Kidney tubule cell (primary cell): ENCODE measurements around the gene CDK5R1.
"Not testable (repeated sequence)": the region's sequence is repeated elsewhere in the genome, so short reads cannot be mapped to it uniquely, and the experiment has no call there.

Experiments used
- DNase-seq: peaks from one replicate; pipeline ENCODE4 v3.0.0-alpha.2; 2018; ENCODE audit warnings: low spot score

Gene CDK5R1

DNA sequence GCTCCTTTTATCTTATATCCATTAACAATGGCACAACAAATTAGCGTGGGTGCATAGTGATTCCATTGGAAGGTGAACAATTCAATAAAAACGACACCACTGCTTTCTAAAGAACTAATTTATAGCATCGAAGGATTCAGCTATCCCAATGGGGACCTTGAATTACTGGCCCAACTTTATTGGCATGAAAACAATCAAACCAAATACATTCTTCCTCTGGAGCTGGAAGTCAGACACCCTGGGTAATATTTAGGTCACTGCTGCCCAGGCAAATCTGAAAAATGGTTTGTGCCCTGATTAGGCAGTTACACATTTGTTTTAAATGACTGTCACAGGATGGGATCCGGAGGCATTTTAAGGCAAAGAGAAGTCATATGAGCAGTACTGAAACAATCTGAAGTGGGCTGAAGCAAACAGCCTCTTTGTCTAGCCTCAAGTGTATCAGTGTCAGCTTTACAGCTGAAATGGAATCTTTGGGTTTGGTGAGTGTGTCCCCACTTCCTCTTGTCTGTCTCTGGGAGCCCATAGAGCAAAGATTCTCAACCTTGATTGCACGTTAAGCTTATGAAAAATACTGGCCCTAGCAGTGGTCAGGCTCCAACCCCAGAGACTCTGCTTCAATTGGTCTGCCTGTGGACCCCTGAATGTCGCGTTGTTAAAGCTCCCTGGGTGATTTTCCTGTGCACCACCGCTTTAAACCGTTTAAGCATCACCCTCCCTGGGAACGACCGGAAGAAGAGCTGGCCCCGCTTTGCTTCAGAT is 30.3 kb downstream of the CDK5R1 start:
- DNase-seq = no peak

DNA sequence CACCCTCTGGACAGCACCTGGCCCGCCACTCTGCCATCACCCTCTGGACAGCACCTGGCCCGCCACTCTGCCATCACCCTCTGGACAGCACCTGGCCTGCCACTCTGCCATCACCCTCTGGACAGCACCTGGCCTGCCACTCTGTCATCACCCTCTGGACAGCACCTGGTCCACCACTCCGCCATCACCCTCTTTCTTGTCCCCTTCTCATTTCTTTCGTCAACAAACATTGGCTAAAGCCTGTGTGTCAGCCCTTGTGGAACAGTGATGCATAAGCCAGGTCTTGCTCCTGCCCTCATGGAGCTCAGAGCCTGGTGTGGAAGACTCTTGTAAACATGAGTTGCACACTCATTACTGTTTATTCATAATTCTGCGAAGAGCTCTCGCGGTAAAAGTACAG is 31.2 kb downstream of the CDK5R1 start:
- DNase-seq = no peak

DNA sequence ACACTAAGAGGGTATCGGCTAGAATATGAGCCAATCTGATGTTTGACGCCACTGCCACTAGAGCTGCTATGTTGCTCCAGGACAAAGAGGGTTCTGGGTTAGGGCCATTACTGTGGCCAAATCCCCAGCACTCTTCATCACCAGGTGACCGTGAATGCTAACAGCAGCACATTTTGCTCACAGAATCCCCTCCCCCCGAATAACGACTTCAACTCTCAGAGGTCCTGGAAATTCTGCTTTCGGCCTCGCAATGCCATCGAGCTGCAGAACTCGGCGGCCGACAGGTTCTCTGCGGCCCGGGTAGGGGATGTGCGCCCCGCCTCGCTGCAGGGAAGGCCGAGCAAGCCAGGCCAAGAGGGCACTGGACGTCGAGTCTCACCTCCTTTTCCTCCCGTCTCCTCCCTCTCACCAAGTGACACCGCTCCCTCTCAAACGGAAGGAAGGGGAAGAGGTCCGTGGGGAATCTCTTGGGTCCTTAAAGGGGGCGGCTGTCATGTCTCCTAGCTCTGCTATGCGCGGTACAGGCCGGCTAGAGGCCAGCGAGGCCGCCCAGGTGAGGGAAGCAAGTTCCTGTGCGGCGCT is 31.9 kb downstream of the CDK5R1 start:
- no peak for DNase-seq

DNA sequence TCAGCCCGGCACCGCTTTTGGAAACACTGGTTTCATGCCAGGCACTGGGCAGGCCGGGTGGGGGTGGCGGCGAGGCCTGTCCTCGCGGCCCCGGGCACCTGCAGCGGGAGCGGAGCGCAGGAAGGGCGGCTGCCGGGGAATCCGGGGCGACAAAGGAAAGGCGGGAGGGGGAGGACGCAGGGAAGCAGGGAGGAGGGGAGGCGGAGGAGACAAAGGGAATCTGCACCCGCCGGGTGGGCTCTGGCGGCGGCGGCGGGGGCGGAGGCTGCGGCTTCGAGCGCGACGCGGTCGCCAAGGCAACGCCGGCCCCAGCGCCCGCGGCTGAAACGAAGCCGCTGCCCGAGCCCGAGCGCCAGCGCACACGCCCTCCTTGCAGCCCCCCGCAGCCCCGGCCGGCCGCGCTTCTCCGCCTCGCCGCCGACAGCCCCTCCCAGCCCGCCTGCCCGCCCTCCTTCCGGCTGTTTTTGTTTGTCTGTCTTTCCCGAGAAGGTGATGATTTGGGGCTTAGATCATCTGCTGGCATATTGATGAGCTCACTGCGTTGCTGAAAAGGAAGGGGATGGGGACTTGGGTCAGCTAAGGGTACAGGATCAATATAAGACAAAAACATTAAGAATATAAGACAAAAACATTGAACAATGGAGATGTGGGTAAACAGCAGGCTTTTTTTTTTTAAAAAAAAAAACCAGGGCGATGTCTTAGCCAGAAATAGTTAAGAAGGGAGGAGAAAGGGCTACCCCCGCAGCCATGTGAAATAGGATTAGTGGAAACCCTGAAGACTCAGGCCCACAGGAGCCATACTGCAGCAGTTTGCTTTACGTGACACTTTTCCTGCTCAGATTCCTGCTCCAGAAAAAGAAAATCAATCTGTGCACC is 32.7 kb downstream of the CDK5R1 start:
- peak; percentile 81 for DNase-seq

DNA sequence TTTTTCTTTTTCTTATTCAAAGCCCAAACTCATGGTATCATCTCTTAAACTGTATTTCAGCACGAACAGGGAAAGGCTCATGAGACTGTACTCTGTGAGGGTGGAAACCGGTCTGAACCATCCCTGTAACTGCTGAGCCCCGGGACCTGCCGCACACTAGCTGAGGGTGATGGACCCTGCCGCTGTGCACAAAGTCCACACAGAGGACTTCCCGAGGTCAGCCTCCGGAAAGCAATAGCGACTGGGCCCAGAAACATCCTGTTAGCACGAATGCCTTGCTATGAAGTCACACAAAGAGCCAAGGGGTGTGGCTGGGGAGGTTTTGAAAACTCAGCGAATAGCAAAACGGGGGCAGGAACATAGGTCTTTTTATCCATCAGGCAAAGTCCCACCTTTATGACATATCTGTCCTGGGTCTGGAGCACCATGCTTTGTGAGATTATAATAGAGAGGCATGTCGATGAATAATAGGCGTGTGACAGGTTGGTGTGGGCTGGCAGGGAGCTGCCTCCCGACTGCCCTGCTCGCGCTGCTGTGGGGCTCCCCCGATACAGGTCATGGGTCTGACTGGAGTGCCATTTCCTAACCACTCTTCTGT is 33.4 kb downstream of the CDK5R1 start:
- DNase-seq = peak; percentile 74

DNA sequence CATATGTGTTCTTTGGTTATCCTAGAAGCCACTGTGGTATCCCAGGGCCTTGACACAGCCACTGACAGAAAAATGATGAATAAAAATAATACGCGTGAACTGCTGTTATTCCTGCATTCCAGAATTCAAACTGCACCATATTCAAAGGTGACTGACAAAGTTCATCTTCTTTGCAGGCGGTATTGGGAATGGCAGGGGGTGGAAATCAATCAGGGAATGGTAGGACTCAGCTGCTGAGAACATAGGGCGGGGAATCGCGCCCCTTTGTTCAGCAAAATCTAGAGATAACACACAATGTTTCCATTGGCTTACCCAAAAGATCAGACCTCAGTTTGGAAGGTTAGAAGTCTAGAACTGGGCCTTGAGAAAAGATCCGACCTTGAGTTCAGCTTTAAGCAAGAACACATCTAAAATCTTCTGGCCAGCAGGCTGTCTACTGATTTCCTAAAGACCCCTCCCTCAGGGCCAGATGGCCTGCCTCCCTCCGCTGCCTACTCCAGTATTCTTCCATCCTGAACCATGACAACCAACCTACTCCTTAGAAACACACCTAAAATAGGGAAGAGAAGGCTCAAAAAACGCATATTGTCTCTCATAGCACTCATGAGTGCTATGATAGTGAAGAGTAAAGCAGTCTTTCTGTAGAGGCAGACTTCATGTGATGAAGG is 34.1 kb downstream of the CDK5R1 start:
- DNase-seq = no peak

DNA sequence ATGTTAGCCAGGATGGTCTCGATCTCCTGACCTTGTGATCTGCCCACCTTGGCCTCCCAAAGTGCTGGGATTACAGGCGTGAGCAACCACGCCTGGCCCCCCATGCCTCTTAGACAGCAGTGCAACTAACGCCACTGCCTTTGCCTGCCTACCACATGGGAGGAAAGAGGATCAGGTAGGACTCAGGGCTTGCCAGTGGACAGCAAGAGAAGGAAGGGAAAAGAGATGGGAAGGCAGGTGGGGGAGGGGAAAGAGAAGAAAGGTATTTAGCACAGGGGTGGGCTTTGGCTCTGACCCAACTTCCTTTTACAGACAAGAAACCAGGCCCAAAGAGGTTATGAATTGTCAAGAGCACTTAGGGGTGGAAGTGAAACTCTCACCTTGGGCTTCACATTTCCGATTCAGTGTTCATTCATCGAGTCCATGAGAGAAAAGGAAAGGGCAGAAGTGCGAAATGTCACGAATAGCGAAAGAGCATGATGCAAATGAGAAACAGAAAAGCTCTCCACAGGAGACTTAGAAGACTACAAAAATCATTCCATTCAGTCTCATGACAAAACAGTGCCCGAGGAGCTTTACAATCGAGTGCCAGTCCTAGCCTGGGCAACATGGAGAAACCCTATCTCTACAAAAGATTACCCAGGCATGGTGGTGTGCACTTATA is 36.4 kb downstream of the CDK5R1 start:
- DNase-seq = no peak

DNA sequence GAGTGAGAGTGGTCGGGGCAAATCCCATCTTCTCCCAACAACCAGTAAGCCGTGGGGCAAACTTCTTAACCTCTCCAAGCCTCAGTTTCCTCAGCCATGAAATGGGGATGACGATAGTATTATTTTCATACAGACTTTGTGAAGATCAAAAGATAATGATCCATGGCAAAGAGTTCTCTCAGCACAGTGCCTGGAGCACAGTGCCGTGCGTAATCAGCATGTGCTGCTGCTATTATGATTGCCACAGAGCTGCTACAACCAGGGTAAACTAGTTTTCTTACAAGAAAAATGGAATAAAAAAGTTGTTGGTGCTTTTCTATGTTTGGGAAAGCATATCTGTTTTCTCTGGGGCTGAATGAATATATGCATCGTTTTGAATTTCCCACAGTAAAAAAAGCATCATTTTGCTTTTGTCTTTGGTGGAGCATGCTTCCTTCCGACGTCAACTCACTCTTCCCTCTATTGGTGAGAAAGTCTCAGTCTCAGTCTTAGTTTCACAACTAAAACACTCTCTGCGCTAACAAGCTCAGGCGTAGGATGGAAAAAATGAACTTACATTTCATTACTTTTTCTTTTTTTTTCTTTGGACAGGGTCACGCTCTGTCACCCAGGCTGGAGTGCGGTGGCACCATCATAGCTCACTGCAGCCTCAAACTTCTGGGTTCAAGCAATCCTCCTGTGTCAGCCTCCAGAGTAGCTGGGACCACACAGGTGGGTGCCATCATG is 37.2 kb downstream of the CDK5R1 start:
- no peak for DNase-seq

DNA sequence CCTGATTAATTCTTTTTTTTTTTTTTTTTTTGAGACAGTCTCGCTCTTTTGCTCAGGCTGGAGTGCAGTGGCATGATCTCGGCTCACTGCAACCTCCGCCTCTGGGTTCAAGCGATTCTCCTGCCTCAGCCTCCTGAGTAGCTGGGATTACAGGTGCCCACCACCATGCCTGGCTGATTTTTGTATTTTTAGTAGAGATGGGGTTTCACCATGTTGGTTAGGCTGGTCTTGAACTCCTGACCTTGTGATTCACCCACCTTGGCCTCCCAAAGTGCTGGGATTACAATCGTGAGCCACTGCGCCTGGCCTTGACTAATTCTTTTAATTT is 37.7 kb downstream of the CDK5R1 start:
- DNase-seq = not testable (repeated sequence)

DNA sequence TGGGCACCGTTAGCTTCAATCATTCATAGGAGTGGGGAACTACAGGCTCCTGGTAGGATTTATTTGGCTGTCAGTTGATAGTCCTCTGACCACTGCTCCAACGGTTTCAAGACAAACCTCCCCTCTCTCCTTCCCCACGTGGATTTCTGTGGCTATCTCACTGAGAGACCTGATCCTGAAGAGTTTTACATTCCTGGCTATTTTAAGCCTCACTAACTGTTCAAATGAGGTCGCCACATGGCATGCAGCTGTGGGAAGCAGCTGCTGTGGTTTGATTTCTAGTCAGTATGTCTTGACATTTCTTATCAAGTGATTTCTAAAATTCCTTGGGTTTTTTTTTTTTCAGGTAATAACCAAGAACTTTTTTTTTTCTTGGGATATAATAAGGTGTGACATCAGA is 38.3 kb downstream of the CDK5R1 start:
- DNase-seq = peak; percentile 49

DNA sequence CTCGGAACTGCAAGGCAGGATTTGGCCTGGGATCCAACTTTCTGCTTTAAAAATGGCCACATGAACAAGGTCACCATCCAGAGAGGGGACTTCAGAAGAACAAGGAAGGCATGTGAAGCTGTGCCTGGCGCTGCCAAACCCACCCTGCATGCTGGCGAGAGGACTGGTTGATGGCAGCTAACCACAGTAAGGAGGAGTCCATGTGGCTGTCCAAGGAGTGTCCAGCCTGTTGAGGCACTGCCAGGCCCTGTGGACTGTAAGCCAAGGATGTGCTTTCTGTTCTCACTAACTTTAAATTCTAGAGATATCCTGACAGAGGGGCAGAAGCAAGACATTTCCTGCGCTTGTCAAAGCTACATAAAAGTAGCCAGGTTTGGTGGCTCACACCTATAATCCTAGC is 40.4 kb downstream of the CDK5R1 start:
- no peak for DNase-seq

DNA sequence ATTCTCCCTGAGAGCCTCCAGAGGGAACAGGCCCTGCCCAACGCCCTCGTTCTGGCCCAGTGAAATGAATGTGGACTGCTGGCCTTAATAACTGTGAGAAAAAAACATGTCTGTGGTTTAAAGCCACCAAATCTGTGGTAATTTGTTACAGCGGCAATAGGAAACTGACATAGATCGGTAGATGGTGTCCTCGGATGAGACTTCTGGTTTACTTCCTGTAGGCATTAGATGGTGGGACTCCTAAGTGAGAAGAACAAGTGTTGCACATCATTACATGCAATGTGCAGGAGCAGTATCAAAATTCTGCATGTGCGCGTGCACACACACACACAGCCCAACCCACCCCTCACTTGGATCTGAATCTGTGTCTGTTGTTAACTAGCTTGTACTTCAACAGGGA is 42.0 kb downstream of the CDK5R1 start:
- no peak for DNase-seq

DNA sequence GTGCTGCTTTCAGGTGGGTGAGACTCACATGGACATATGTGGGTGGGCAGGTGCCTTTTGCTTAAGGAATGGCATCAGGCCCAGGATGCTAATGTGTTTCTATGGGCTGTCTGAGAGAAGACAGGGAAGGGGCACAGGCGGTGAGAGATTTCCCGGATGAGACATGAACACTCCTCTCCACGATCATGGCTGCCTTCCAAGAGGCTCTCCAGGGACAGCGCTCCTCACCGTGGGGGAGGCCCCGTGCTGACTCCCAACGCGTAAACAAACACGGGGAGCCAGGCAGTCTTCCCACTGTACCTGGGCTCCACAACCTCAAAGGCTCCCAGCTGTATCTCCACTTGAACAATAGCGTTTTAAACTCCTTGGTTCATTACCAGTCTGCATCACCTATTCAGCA is 42.8 kb downstream of the CDK5R1 start:
- DNase-seq = no peak

DNA sequence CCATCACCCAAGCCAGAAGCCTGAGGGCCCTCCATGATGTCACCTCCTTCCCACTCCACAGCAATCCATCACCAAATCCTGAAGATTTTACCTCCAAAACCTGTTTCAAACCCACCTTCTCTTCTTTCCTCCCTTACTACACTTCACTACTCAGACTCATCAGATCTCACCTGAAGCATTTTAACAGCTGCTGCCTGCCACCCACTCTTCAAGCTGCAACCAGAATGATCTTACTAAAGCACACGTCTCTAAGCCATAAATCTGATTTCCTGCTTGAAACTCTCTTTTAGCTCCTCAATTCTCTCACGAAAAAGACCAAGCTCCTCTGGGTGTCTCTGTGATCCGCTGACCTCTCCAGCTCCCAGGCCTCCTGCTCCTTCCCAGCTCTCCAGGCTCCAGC is 46.5 kb downstream of the CDK5R1 start:
- DNase-seq = no peak

DNA sequence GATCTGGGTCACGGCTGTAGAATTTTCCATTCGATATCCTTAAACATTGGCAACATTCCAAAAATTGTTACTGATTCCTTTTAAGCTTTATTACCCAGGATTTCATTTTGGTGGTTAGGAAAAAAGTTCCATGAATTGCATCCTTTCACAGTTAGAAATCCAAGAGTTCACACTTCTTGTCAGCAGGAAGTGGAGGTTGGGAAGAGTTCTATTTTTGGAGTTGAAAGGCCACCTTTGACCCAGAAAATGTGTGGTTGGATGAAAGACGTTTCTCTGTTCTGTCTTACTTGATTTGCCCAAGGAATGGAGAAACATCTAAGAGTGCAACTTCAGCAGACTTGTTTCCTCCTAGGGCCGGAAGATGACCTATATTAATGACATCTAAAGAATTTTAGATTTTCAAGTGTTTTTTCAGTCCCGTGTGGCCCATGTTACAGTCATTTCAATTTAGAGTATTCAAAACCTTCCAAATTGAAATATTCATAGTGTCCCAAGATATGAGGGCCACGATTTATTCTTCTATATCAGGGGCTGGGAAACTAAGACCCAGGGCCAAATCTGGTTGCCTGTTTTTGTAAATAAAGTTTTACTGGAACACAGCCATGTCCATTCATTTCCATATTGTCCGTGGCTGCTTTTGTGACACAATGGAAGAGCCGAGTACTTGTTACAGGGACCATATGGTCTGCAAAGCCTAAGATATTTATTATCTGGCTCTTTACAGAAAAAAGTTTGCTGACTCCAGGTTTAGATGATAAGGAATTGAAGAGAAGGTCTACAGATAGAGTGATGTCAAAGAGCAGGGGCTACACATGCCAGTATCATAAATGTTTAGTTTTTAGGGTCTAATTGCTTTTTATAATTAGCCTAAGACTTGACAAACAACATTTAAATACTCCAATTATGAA is 50.2 kb downstream of the CDK5R1 start:
- peak; percentile 49 for DNase-seq
